DMS153 treated with DMSO at 0.1 percent for 48 hours (cell line): ENCODE measurements around the gene CADM1.
"Not testable (repeated sequence)": the region's sequence is repeated elsewhere in the genome, so short reads cannot be mapped to it uniquely, and the experiment has no call there.

Experiments
- DNase-seq: peaks from one replicate; lab custom pipeline; 2025; ENCODE audit not compliant: unreplicated experiment; lab: John Stamatoyannopoulos, UW

CADM1 gene

GRCh38 chr11:115481528-115481927, 22.7 kb downstream of the CADM1 start:
- DNase-seq = no peak

GRCh38 chr11:115480611-115481010, 23.6 kb downstream of the CADM1 start:
- DNase-seq = no peak

- no peak for DNase-seq
Observed at GRCh38 chr11:115477410-115477809, 26.8 kb downstream of the CADM1 start.

DNA sequence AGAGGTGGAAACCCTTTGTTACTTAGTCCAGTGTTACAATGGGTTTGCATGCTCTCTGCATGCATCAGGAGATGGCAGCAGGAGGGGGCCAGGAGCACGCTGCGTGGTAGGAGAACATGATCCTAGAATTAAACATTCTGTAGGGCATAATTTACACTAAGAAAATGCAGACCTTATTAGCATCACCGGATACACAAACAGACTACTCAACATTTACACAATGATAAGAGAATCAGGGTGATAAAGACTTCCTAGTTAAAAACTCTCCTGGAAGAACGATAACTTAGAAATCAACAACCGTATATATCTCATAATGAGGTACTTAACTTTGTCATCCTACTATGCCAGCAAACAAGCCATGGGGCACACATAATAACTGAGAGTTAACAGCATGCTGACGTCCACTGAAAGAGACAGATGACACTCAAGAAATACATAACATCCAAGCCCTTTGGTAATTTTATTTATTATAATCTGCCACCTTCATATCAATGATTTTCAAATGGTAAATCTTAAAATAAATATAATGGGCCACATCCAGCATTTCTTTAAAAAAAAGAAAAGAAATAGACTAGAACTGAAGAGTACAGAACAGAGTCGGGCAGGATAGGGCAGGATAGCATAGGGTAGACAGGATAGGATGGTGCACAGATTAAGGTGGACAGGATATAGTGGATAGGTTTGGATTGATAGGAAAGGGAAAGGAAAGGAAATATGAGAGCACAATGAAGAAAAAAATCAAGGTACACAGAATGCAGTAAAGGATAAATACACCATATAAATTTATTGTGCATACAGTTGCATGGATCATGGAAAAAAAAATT, 27.5 kb downstream of the CADM1 start:
- peak; percentile 32 for DNase-seq

DNA sequence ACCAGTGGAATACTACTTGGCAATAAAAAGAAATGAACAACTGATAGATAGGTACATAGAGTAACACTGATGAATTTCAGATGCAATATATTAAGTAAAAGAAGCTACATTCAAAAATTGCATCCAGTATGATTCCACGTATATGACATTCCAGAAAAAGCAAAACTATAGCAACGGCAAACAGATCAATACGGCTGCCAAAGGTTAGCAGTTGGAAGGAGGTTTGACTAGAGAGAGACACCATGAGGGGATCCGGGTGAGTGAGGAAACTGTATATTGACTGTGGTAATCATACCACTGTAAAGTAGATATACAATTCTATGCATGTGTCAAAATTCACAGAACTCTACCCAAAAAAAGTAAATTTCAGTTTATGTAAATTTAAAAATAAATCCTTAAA, 28.7 kb downstream of the CADM1 start:
- DNase-seq = no peak

DNA sequence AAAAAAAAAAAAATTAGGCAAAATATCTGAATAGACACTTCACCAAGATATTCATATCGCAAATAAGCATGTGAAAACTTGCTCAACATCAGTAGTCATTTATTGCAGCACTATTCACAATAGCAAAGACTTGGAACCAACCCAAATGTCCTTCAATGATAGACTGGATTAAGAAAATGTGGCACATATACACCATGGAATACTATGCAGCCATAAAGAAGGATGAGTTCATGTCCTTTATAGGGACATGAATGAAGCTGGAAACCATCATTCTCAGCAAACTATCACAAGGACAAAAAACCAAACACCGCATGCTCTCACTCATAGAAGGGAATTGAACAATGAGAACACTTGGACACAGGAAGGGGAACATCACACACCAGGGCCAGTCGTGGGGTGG, 29.9 kb downstream of the CADM1 start:
- DNase-seq = not testable (repeated sequence)

- no peak for DNase-seq
Observed at GRCh38 chr11:115473167-115473566, 31.0 kb downstream of the CADM1 start.

GRCh38 chr11:115471367-115471766, 32.8 kb downstream of the CADM1 start:
- DNase-seq = no peak

DNA sequence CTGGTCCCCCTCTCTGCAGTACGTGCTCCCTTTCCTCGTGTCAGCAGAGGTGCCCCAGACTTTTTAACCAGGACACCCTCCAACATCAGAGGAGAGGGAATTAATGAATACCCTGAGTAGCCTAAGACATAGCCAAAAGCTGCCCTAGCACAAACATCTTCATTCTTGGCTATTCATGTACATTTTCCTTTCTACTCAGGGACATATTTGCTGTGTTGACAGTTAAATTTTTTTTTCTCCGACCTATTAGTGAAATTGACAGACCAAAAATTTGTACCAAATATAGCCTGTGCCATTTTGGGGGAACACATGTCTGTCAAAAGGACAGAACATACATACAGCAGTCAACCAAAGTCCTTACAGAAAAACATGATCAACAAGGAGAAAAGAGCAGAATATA, 33.3 kb downstream of the CADM1 start:
- no peak for DNase-seq

GRCh38 chr11:115469361-115469760, 34.9 kb downstream of the CADM1 start:
- no peak for DNase-seq

GRCh38 chr11:115466122-115466521, 38.1 kb downstream of the CADM1 start:
- DNase-seq = no peak

- DNase-seq = no peak
Observed at GRCh38 chr11:115464269-115464668, 39.9 kb downstream of the CADM1 start.

GRCh38 chr11:115463606-115464005, 40.6 kb downstream of the CADM1 start:
- DNase-seq = no peak

- DNase-seq = no peak
Observed at GRCh38 chr11:115462757-115463156, 41.5 kb downstream of the CADM1 start.

DNA sequence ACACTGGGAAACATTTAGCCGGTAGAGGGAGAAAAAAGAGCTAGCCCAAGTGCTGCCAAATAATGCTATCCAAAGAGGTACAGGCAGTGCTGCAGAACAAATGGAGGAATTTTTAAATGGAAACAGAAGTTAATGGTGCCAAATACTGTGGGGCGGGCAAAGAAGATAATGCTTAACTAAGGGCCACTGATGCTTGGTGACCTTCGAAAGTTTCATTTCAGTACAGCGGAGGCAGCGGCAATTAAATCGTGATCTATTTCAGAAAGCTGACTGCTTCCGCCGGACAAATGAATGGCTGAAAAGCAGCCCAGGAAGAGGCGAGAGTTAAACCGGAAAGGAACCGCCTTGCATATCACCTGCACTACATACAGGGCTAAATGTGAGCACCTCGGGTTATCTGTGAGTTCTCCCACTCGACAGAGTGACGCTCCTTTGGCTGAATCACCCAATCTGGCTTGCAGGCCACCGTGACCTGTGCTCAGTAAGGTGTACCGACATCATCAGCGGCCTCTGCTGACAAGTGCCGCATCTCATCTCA, 42.1 kb downstream of the CADM1 start:
- DNase-seq = no peak

GRCh38 chr11:115460512-115460911, 43.7 kb downstream of the CADM1 start:
- DNase-seq = no peak

- no peak for DNase-seq
Observed at GRCh38 chr11:115459563-115459962, 44.7 kb downstream of the CADM1 start.

DNA sequence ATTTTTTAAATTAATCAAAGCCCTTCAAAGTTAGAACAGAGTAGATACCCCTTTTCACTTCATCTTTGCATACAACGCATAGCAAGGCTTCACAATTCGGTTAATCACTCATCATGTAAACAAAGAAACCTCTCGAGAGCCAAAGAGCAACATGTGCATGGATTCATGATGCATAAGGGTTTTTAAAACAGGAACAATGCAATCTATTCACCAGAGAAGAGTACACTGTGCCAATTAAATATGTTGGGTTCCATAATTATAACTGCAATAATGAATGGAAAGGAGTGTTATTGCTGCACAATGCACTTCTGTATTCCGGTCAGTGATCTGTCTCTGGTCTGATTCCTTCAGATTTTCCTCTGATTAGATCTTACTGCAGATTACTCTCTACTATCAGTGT, 45.3 kb downstream of the CADM1 start:
- no peak for DNase-seq

DNA sequence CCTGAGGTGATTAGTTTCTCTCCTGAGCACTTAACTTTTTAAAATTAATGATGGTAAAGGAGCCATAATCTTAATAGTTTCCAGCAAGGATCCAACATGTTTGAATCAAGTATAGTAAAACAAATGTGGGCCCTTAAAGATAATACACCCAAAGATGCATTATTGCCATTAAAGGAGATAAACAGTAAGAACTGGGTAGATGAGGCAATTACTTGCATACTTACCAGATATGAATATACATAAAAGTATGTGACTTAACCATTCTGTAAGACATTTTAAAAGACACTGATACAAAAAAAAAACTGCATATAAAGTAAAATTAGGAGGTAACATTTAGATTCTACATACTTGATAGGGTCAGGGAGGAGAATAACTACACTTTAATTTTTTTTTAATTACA, 48.2 kb downstream of the CADM1 start:
- no peak for DNase-seq

- no peak for DNase-seq
Observed at GRCh38 chr11:115455613-115456012, 48.6 kb downstream of the CADM1 start.

GRCh38 chr11:115454525-115454924, 49.7 kb downstream of the CADM1 start:
- no peak for DNase-seq

- no peak for DNase-seq
Observed at GRCh38 chr11:115453693-115454490, 50.3 kb downstream of the CADM1 start.
